HEK293T (cell line): ENCODE results near the gene RAD51B.

Source experiments
- ARNT ChIP-seq: fragments of 450-650 bp; IDR thresholded peaks from 2 replicates; pipeline ENCODE4 v1.6.1; 2017; ENCODE audit warnings: mild to moderate bottlenecking
- BHLHE40 ChIP-seq: fragments of 450-650 bp; IDR thresholded peaks from 2 replicates; pipeline ENCODE4 v1.6.1; 2016; ENCODE audit warnings: mild to moderate bottlenecking, moderate library complexity, borderline replicate concordance
- CTBP1 ChIP-seq: fragments of 450-650 bp; IDR thresholded peaks from 2 replicates; pipeline ENCODE4 v1.6.1; 2016; ENCODE audit warnings: borderline replicate concordance
- FOXA1 ChIP-seq: fragments of 450-650 bp; IDR thresholded peaks from 2 replicates; pipeline ENCODE4 v1.6.1; 2016; ENCODE audit warnings: mild to moderate bottlenecking
- FOXK2 ChIP-seq: fragments of 450-650 bp; IDR thresholded peaks from 2 replicates; pipeline ENCODE4 v1.6.1; 2016; ENCODE audit warnings: mild to moderate bottlenecking
- FOXM1 ChIP-seq: fragments of 450-650 bp; IDR thresholded peaks from 2 replicates; pipeline ENCODE4 v1.6.1; 2017; ENCODE audit warnings: mild to moderate bottlenecking, borderline replicate concordance
- HDGF ChIP-seq: fragments of 450-650 bp; IDR thresholded peaks from 2 replicates; pipeline ENCODE4 v1.6.1; 2017; ENCODE audit warnings: antibody characterized with exemption, borderline replicate concordance
- NFRKB ChIP-seq: fragments of 450-650 bp; IDR thresholded peaks from 2 replicates; pipeline ENCODE4 v1.6.1; 2016; ENCODE audit warnings: mild to moderate bottlenecking, moderate library complexity
- PKNOX1 ChIP-seq: fragments of 450-650 bp; IDR thresholded peaks from 2 replicates; pipeline ENCODE4 v1.6.1; 2016
- SP1 ChIP-seq: fragments of 450-650 bp; IDR thresholded peaks from 2 replicates; pipeline ENCODE4 v1.6.1; 2017

- TF ChIP-seq BHLHE40 (no peak), FOXK2 (no peak), NFRKB (no peak), SP1 (no peak), ARNT (no peak), FOXA1 (no peak), HDGF (no peak), CTBP1 (no peak), FOXM1 (no peak), PKNOX1 (no peak)
Measured at GRCh38 chr14:68471964-68472508, 652.5 kb downstream of the RAD51B start.
